ENCODE results near the gene TTLL11. TPM values are rescaled to one million over a fixed set of nuclear protein-coding genes. Genes with fewer than 3 reads are reported as not detected.
A peak's percentile ranks its signal among the peaks of the same experiment; 100 is the strongest.

The TTLL11 gene
- total RNA-seq, 4 donors from 2014 or later = 7.2 to 12.1 (median 9.9) TPM

DNA sequence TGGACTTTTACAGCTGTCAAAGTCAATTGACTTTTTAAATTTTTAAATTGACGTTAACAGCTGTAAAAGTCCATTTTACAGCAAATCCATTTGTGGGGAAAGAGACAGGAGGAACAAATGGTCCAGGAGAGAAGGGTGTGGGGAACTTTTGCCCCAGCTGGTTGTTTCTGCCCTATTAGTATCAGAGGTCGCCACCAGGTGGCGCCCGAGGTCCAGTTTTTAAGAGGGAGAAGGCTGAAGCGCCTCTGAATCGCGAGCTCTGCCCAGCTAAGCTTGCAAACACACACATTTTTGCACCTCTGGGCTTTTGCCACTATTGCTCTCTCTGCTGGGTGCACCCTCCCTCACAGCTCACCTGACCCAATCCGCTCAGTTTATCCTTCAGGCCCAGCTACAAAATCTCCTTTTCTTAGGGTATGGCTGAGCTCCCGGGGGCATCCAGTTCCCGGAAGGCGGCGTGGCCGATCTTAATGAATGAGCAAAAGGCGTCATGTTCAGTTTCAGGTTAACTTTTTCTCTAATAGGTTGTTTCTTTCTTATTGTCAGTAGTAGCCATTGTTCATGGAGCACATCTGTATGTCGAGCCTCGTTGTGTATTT, 6.3 kb upstream of the TTLL11 start:
- H3K27ac ChIP-seq = no peak overlapping the region
- TF ChIP-seq POLR2A (IDR thresholded peaks at IDR 0.05) = no peak
- TF ChIP-seq, protein P1, sequence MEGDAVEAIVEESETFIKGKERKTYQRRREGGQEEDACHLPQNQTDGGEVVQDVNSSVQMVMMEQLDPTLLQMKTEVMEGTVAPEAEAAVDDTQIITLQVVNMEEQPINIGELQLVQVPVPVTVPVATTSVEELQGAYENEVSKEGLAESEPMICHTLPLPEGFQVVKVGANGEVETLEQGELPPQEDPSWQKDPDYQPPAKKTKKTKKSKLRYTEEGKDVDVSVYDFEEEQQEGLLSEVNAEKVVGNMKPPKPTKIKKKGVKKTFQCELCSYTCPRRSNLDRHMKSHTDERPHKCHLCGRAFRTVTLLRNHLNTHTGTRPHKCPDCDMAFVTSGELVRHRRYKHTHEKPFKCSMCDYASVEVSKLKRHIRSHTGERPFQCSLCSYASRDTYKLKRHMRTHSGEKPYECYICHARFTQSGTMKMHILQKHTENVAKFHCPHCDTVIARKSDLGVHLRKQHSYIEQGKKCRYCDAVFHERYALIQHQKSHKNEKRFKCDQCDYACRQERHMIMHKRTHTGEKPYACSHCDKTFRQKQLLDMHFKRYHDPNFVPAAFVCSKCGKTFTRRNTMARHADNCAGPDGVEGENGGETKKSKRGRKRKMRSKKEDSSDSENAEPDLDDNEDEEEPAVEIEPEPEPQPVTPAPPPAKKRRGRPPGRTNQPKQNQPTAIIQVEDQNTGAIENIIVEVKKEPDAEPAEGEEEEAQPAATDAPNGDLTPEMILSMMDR (IDR thresholded peaks at IDR 0.05) = peak; percentile 74 to 78
- TF ChIP-seq EP300 (IDR thresholded peaks at IDR 0.05) = no peak
- TF ChIP-seq POLR2AphosphoS5 (IDR thresholded peaks at IDR 0.05) = no peak
- DNase-seq (ENCODE audit: low spot score in 2 of 2) = peak; percentile 87 to 88
- H3K9me3 ChIP-seq = no peaks in the 10 kb centered on the region
- no peaks in the 10 kb centered on the region for H3K36me3 ChIP-seq
- WGBS = 37% methylated on average over 16 of the region's 16 CpGs
- no peaks in the 10 kb centered on the region for H3K27me3 ChIP-seq
- H3K4me1 ChIP-seq = peaks cover 5% of the 10 kb centered on the region
- no peak overlapping the region for H3K4me3 ChIP-seq

DNA sequence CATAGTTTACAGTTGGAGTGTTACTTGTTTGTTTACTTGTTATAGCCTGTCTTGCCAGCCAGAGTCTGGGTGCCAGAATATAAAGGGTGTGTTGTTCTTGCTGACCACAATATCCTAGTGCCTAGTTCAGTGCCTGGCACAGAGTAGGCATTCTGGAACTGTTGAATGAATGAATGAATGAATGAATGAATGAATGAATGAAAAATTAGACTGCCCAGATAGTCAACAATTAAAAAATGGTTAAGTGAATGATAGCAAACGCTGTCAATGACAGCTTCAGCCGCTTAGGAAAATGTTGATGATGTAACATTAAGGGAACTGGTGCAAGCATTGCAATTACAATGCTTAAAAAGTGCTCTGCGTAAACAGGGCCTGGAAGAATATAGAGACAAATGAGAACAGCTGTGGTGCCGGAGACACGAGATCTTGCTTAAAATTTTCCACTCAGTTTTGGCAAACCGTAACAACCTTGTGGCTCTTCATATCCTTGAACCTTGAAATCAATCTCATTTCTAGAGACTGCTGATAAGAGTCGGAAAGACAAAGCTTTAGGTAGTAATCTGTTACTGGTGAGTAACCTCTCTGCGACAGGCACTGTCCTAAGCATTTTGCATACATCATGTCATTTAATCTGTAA, 4.7 kb upstream of the TTLL11 start:
- no peak for TF ChIP-seq POLR2AphosphoS5 (IDR thresholded peaks at IDR 0.05)
- TF ChIP-seq POLR2A (IDR thresholded peaks at IDR 0.05) = no peak
- TF ChIP-seq EP300 (IDR thresholded peaks at IDR 0.05) = no peak
- TF ChIP-seq, protein P1 (IDR thresholded peaks at IDR 0.05) = no peak
- Histone ChIP-seq H3K9me3 (no peaks in the 10 kb centered on the region), H3K36me3 (no peaks in the 10 kb centered on the region), H3K4me1 (peaks cover 12% of the 10 kb centered on the region), H3K4me3 (no peak overlapping the region), H3K27ac (no peak overlapping the region), H3K27me3 (no peaks in the 10 kb centered on the region)
- peak in 1 of 2 donors; percentile 26 for DNase-seq (ENCODE audit: low spot score in 2 of 2)
- 65% methylated on average over 8 of the region's 8 CpGs for WGBS

- no peak for TF ChIP-seq POLR2AphosphoS5 (IDR thresholded peaks at IDR 0.05)
- no peak for TF ChIP-seq POLR2A (IDR thresholded peaks at IDR 0.05)
- TF ChIP-seq, protein P1 (IDR thresholded peaks at IDR 0.05) = no peak
- no peak for TF ChIP-seq EP300 (IDR thresholded peaks at IDR 0.05)
- Histone ChIP-seq H3K27ac (no peak overlapping the region), H3K4me3 (no peak overlapping the region), H3K27me3 (no peaks in the 10 kb centered on the region), H3K36me3 (no peaks in the 10 kb centered on the region), H3K9me3 (no peaks in the 10 kb centered on the region), H3K4me1 (peaks cover 20% of the 10 kb centered on the region)
- DNase-seq (ENCODE audit: low spot score in 2 of 2) = peak in 1 of 2 donors; percentile 37
- WGBS = 88% methylated on average over 4 of the region's 4 CpGs
These were observed 3.7 kb upstream of the TTLL11 start for GRCh38 chr9:122096620-122097415.

- 28% methylated on average over 14 of the region's 14 CpGs for WGBS
- Histone ChIP-seq H3K4me3 (no peak overlapping the region), H3K4me1 (peaks cover 33% of the 10 kb centered on the region), H3K27me3 (no peaks in the 10 kb centered on the region), H3K9me3 (no peaks in the 10 kb centered on the region), H3K27ac (no peak overlapping the region), H3K36me3 (no peaks in the 10 kb centered on the region)
- peak in 1 of 2 donors; percentile 76 for DNase-seq (ENCODE audit: low spot score in 2 of 2)
- TF ChIP-seq, protein P1 (IDR thresholded peaks at IDR 0.05) = peak in 1 of 2 donors; percentile 55
- TF ChIP-seq POLR2AphosphoS5 (IDR thresholded peaks at IDR 0.05) = no peak
These were observed 2.1 kb upstream of the TTLL11 start for GRCh38 chr9:122095010-122095767.

Data from suprapubic skin (tissue), 4 donors.